Duodenal mucosa (tissue), 2 donors: Measurements from ENCODE around the gene IFNA5.
A peak's percentile ranks its signal among the peaks of the same experiment; 100 is the strongest.

ENCODE experiments used
- H3K27ac ChIP-seq: one replicate; pipeline ENCODE4 v1.7.0; 2013; ENCODE audit warnings: low read depth, low read length
- H3K27me3 ChIP-seq, 2 donors: one replicate each; pipeline ENCODE4 v1.7.0; 2013; ENCODE audit warnings: low read length in 2 of 2, control low read depth in 1 of 2; ENCODE audit not compliant: insufficient read depth in 2 of 2, control insufficient read depth in 1 of 2
- H3K36me3 ChIP-seq, 2 donors: one replicate each; pipeline ENCODE4 v1.7.0; 2013; ENCODE audit warnings: low read length in 2 of 2, control low read depth in 1 of 2; ENCODE audit not compliant: insufficient read depth in 2 of 2, control insufficient read depth in 1 of 2
- H3K4me1 ChIP-seq, 2 donors: one replicate each; pipeline ENCODE4 v1.7.0; 2013; ENCODE audit warnings: low read length in 2 of 2, control low read depth in 1 of 2; ENCODE audit not compliant: insufficient read depth in 2 of 2, control insufficient read depth in 1 of 2
- H3K4me3 ChIP-seq, 2 donors: one replicate each; pipeline ENCODE4 v1.7.0; 2013; ENCODE audit warnings: low read length in 2 of 2, low read depth in 1 of 2
- H3K9ac ChIP-seq, 2 donors: one replicate each; pipeline ENCODE4 v1.7.0; 2013; ENCODE audit warnings: low read length in 2 of 2, low read depth in 1 of 2
- H3K9me3 ChIP-seq, 2 donors: one replicate each; pipeline ENCODE4 v1.7.0; 2013; ENCODE audit warnings: low read length in 2 of 2, control low read depth in 1 of 2; ENCODE audit not compliant: control insufficient read depth in 1 of 2

IFNA5 gene

DNA sequence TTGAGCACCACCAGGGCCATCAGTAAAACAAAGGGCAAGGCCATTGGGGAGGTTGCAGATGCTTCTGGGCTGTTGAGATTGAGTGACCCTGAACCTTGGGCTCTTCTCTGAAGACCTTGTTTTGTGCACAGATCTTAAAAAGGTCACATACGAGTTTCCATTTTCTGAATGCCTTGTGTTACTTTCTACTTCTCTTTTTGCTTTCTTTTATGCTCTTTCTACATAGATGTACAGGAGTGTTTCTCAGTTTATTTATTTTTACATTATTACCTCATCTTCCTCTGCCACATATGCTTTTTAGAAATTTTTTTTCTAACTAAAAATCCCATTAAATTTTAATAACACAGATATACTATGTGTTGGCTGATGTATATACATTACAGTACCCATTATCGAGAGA is at the start of gene IFNA5:
Gene IFNA5, minus strand, starts transcription at position 101 of the 400 bp plus-strand sequence. Its CDS starts 57 bp downstream, at position 44.
- H3K9ac ChIP-seq, result no peak within 1 kb of the TSS
- no peaks in the 10 kb centered on the region for H3K4me1 ChIP-seq
- no peaks in the 10 kb centered on the region for H3K9me3 ChIP-seq
- H3K4me3 ChIP-seq, result no peak within 1 kb of the TSS
- H3K27me3 ChIP-seq, result no peaks in the 10 kb centered on the region
- no peak within 1 kb of the TSS for H3K27ac ChIP-seq
- H3K36me3 ChIP-seq, result no peaks in the 10 kb centered on the region

DNA sequence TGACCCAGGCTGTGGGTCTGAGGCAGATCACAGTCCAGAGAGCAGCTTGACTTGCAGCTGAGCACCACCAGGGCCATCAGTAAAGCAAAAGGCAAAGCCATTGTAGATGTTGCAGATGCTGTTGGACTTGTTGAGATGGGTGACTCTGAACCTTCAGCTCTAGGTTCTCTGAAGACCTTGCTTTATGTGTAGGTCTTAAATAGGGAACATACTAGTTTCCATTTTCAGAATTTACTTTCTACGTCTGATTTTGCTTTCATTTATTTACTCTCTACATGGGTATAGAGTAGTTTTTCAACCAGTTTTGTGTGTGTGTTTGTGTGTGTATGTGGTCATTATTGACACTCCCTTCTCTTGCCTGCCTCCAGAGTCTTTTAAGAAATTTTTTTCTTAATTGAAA is 45.7 kb upstream of the IFNA5 start, which contains the start of gene IFNA6:
Gene IFNA6, minus strand, starts transcription at position 101 of the 400 bp plus-strand sequence. Its CDS starts 0 bp downstream, at position 101.
- H3K4me1 ChIP-seq, result no peaks in the 10 kb centered on the region
- H3K9ac ChIP-seq, result no peak within 1 kb of the TSS
- H3K36me3 ChIP-seq, result no peaks in the 10 kb centered on the region
- H3K9me3 ChIP-seq, result no peaks in the 10 kb centered on the region
- H3K27me3 ChIP-seq, result peaks cover 0 to 4% of the 10 kb centered on the region in 2 donors
- H3K4me3 ChIP-seq, result no peak within 1 kb of the TSS
- H3K27ac ChIP-seq, result no peak within 1 kb of the TSS

DNA sequence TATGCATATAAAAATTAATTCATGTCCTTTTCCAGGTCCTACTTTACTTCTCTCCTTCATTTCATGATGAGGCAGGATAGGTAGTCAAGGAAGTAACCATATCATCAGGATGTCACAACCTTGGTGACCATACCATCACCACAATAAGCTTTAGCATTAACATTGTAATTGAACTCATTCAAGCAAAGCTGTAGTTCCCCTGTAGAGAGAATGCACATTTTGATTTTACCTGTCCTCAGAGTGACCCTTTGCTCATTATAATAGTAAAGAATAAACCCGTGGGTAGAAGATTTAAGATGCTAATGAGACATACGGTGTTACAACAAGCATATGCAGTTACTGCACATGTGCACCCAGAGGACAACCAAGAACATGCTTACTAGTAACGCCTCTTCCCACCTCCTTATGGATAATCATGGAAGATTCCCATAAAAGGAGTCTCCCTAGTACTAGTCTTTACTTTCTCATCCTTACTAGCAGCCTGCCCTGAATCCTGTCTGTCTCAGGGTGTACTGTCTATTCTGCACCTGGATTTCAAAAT is 43.4 kb upstream of the IFNA5 start:
- Histone ChIP-seq H3K4me1 (no peaks in the 10 kb centered on the region), H3K9ac (no peak overlapping the region), H3K4me3 (no peak overlapping the region), H3K27me3 (peaks cover 0 to 4% of the 10 kb centered on the region in 2 donors), H3K9me3 (no peaks in the 10 kb centered on the region), H3K27ac (no peak overlapping the region), H3K36me3 (no peaks in the 10 kb centered on the region)

GRCh38 chr9:21340735-21341134 is 35.6 kb upstream of the IFNA5 start:
- Histone ChIP-seq H3K36me3 (no peaks in the 10 kb centered on the region), H3K4me1 (no peaks in the 10 kb centered on the region), H3K9ac (no peak overlapping the region), H3K9me3 (no peaks in the 10 kb centered on the region), H3K4me3 (no peak overlapping the region), H3K27ac (no peak overlapping the region), H3K27me3 (peaks cover 0 to 3% of the 10 kb centered on the region in 2 donors)

- peaks cover 25 to 27% of the 10 kb centered on the region in 2 donors for H3K4me1 ChIP-seq
- H3K27me3 ChIP-seq, result peaks cover 0 to 3% of the 10 kb centered on the region in 2 donors
- H3K9me3 ChIP-seq, result no peaks in the 10 kb centered on the region
- H3K36me3 ChIP-seq, result peaks cover 0 to 8% of the 10 kb centered on the region in 2 donors
- no peak overlapping the region for H3K4me3 ChIP-seq
- H3K27ac ChIP-seq, result no peak overlapping the region
- H3K9ac ChIP-seq, result no peak overlapping the region
Measured at GRCh38 chr9:21336457-21336856, 31.3 kb upstream of the IFNA5 start.

- peaks cover 0 to 8% of the 10 kb centered on the region in 2 donors for H3K36me3 ChIP-seq
- H3K4me1 ChIP-seq, result peaks cover 31 to 33% of the 10 kb centered on the region in 2 donors
- H3K27me3 ChIP-seq, result peaks cover 0 to 3% of the 10 kb centered on the region in 2 donors
- peak within 1 kb of the TSS; percentile 96 to 98 for H3K4me3 ChIP-seq
- peak within 1 kb of the TSS; percentile 86 for H3K27ac ChIP-seq
- peak within 1 kb of the TSS; percentile 94 to 98 for H3K9ac ChIP-seq
- no peaks in the 10 kb centered on the region for H3K9me3 ChIP-seq
Measured at GRCh38 chr9:21334701-21335632, 29.9 kb upstream of the IFNA5 start, which contains the start of gene KLHL9. Gene KLHL9 (minus strand): TSS chr9:21335404. CDS start chr9:21334859, 545 bp downstream.

DNA sequence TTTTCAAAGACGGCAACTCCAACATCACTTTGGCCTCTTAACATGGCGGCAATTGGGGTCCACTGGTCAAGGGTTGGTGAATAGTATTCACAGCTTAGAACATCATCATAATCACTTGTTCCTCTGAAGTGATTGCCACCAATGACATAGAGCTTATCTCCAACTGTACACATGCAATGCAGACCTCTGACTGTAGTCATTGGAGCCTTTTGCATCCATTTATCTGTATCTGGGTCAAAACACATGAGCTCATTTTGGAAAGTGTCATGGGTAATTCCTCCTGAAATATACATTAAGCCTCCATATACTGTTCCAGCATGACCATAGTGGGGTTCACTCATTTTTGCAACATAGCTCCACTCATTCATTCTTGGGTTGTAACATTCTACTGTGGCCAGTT is 28.1 kb upstream of the IFNA5 start:
- Histone ChIP-seq H3K27me3 (no peaks in the 10 kb centered on the region), H3K27ac (no peak overlapping the region), H3K36me3 (peaks cover 0 to 8% of the 10 kb centered on the region in 2 donors), H3K4me1 (peaks cover 31 to 33% of the 10 kb centered on the region in 2 donors), H3K4me3 (peak overlapping the region; percentile 96 to 98), H3K9ac (no peak overlapping the region), H3K9me3 (no peaks in the 10 kb centered on the region)

DNA sequence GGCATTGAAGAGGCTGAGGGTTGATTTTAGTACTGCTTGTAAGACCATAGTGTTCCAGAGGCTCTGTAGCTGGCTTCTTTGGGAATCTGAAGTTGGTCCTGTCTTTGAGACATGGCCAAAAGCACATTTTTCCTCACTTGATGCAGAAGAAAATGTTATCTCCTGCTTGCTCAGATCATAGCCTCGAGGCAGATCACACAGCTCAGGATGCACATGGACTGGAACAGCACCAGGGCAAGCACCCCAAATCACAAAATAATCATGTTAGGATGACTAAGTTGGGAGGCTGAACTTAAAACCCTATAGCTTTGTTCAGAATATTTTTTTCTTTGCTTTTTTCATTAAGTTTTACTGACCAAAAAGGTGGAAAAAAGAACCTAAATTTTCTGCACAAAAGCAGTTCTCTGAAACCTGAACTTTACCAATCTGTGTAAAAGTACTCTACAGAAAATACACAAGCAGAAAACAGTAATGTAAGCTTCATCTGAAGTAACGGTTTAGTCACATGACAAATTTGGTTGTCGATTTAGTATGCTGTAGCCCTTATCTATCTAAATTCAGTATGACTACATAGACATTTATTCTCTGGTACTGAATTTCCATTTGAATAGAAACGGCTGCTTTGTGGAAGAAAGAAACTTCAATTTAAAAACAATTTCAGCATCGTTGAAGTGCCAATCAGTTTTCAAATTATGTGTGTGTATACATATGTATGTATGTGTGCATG is 26.7 kb upstream of the IFNA5 start:
- peaks cover 33 to 35% of the 10 kb centered on the region in 2 donors for H3K4me1 ChIP-seq
- H3K36me3 ChIP-seq, result peaks cover 0 to 8% of the 10 kb centered on the region in 2 donors
- no peaks in the 10 kb centered on the region for H3K27me3 ChIP-seq
- H3K27ac ChIP-seq, result no peak overlapping the region
- peak overlapping the region in 1 of 2 donors; percentile 8 for H3K9ac ChIP-seq
- peak overlapping the region; percentile 0 to 35 for H3K4me3 ChIP-seq
- H3K9me3 ChIP-seq, result no peaks in the 10 kb centered on the region

DNA sequence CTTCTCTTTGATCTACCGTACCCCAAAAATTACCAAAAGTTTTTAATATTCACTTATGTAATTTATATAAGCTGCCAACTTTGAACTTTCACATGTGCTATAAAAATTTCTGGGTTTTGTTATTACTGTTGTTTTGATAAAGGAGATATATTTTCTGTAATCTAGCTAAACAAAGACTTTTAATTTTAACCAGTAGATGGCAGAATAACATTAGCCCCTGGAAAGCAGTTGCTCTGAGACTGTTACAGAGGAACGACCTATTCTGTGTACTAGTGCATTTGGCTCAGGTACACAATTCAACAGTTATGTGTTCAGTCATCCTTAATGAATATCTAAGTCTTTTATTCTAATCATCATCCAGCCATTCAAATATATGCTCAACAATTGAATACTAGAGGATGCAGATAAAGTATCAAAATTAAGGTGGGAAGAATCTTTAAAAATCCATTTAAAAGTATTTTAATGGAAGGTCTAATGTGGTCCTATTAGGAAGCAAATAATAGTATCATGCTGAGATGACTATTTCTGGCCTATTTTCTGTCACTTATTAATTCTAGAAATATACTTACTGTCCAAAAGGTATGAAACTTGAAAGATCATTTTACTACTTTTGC is 21.5 kb upstream of the IFNA5 start:
- Histone ChIP-seq H3K27me3 (no peaks in the 10 kb centered on the region), H3K4me3 (no peak overlapping the region), H3K27ac (no peak overlapping the region), H3K4me1 (peaks cover 9 to 10% of the 10 kb centered on the region in 2 donors), H3K9me3 (no peaks in the 10 kb centered on the region), H3K9ac (no peak overlapping the region), H3K36me3 (peaks cover 4 to 16% of the 10 kb centered on the region in 2 donors)
